GM23338 (cell line): ENCODE results near the gene AKR1B1. TPM values are rescaled to one million over a fixed set of nuclear protein-coding genes. Genes with fewer than 3 reads are reported as not detected.

Source experiments
- ATAC-seq: fragments of 200-7000 bp; cut with Tn5 transposase; 3 replicates; pipeline ENCODE4 v1.9.1; 2020
- DNase-seq: peaks from one replicate; pipeline ENCODE4 v3.0.0-alpha.2; 2015; ENCODE audit warnings: low spot score
- H2AFZ ChIP-seq: fragments of 200-600 bp; sonication (generic); 2 replicates; pipeline ENCODE4 v1.8.0; 2016; ENCODE audit warnings: antibody characterized with exemption, mild to moderate bottlenecking, moderate library complexity
- H3F3A ChIP-seq: fragments of 200-600 bp; sonication (generic); replicated peaks from 2 replicates; pipeline ENCODE4 v1.8.0; 2017; ENCODE audit warnings: antibody characterized with exemption, mixed run types, low read depth
- H3K27ac ChIP-seq: fragments of 200-600 bp; sonication (generic); 2 replicates; pipeline ENCODE4 v1.6.1; 2016; ENCODE audit warnings: low read depth
- H3K27me3 ChIP-seq: fragments of 200-600 bp; sonication (generic); 2 replicates; pipeline ENCODE4 v1.8.0; 2016; ENCODE audit warnings: mild to moderate bottlenecking, mixed run types, moderate library complexity; ENCODE audit not compliant: insufficient read depth
- H3K36me3 ChIP-seq: fragments of 200-600 bp; sonication (generic); 2 replicates; pipeline ENCODE4 v1.8.0; 2016; ENCODE audit warnings: mild to moderate bottlenecking; ENCODE audit not compliant: insufficient read depth
- H3K4me1 ChIP-seq: fragments of 200-600 bp; sonication (generic); 2 replicates; pipeline ENCODE4 v1.8.0; 2016; ENCODE audit warnings: mild to moderate bottlenecking, moderate library complexity; ENCODE audit not compliant: insufficient read depth
- H3K4me2 ChIP-seq: fragments of 200-600 bp; sonication (generic); 2 replicates; pipeline ENCODE4 v1.7.1; 2017; ENCODE audit warnings: mixed run types
- H3K4me3 ChIP-seq: fragments of 200-600 bp; sonication (generic); 2 replicates; pipeline ENCODE4 v1.6.1; 2016; ENCODE audit warnings: mixed run types
- H3K79me2 ChIP-seq: fragments of 200-600 bp; sonication (generic); replicated peaks from 2 replicates; pipeline ENCODE4 v1.8.0; 2017; ENCODE audit warnings: mild to moderate bottlenecking; ENCODE audit not compliant: insufficient read depth
- H3K9me2 ChIP-seq: fragments of 200-600 bp; sonication (generic); 2 replicates; pipeline ENCODE4 v1.8.0; 2017; ENCODE audit not compliant: insufficient read depth
- H4K20me1 ChIP-seq: fragments of 200-600 bp; sonication (generic); replicated peaks from 2 replicates; pipeline ENCODE4 v1.8.0; 2017; ENCODE audit warnings: mild to moderate bottlenecking; ENCODE audit not compliant: insufficient read depth
- H3K27ac Mint-ChIP-seq: 2 replicates; pipeline ENCODE4 v1.8.0; 2020; ENCODE audit warnings: inconsistent platforms, mild to moderate bottlenecking, moderate library complexity, mixed read lengths
- H3K27me3 Mint-ChIP-seq: 3 replicates; pipeline ENCODE4 v1.8.0; 2022; ENCODE audit warnings: low read depth, mild to moderate bottlenecking, moderate library complexity, mixed read lengths, inconsistent platforms; ENCODE audit not compliant: insufficient read depth, poor library complexity
- H3K36me3 Mint-ChIP-seq: 3 replicates; pipeline ENCODE4 v1.8.0; 2021; ENCODE audit warnings: low read depth, mild to moderate bottlenecking, inconsistent platforms, moderate library complexity, mixed read lengths
- H3K4me1 Mint-ChIP-seq: 3 replicates; pipeline ENCODE4 v1.8.0; 2020; ENCODE audit warnings: mild to moderate bottlenecking, inconsistent platforms, mixed read lengths
- H3K4me3 Mint-ChIP-seq: 3 replicates; pipeline ENCODE4 v1.8.0; 2021; ENCODE audit warnings: moderate library complexity, mild to moderate bottlenecking, inconsistent platforms, mixed read lengths
- H3K9me3 Mint-ChIP-seq: 3 replicates; pipeline ENCODE4 v1.8.0; 2020; ENCODE audit warnings: moderate library complexity, mild to moderate bottlenecking, inconsistent platforms, mixed read lengths
- ZNF114 ChIP-seq: fragments of 250-450 bp; sonication (Bioruptor Pico); IDR thresholded peaks from 2 replicates; pipeline ENCODE4 v1.5.0; 2020; ENCODE audit warnings: mild to moderate bottlenecking, moderate library complexity
- ZNF462 ChIP-seq: fragments of 250-450 bp; sonication (Bioruptor Pico); IDR thresholded peaks from 2 replicates; pipeline ENCODE4 v1.5.0; 2020; ENCODE audit warnings: mild to moderate bottlenecking, moderate library complexity
- polyA plus RNA-seq: library from polyadenylated mRNA; unstranded; fragments of >200 nt; fragmentation: Nextera tagmentation; extraction: Ambion mirVana; gene quantifications from 2 replicates; pipeline ENCODE4 v1.2.1, GENCODE V29; 2016
- total RNA-seq: library from RNA; depleted of rRNA; stranded (reverse); fragments of >200 nt; shearing (Covaris generic); gene quantifications from 2 replicates; pipeline ENCODE4 v1.2.3, GENCODE V29; 2014

The AKR1B1 gene
- total and polyA plus RNA-seq, 2 experiments from 2014 or later, result 132 to 154 TPM

- DNase-seq (no peak), ATAC-seq (no peak)
- Histone ChIP-seq H3K4me1 (no peaks in the 10 kb centered on the region), H3K4me3 (no peak overlapping the region), H4K20me1 (no peaks in the 10 kb centered on the region), H3K36me3 (no peaks in the 10 kb centered on the region; the same call in 1 of the 2 replicates), H3K79me2 (no peaks in the 10 kb centered on the region), H3K27ac (no peak overlapping the region), H3K4me2 (no peak overlapping the region), H3K27me3 (no peaks in the 10 kb centered on the region), H3F3A (no peaks in the 10 kb centered on the region), H2AFZ (no peak overlapping the region), H3K9me2 (peaks cover 10% of the 10 kb centered on the region; the same call in 1 of the 2 replicates)
- no peaks in the 10 kb centered on the region for H3K27me3 Mint-ChIP-seq
- no peak overlapping the region for H3K4me3 Mint-ChIP-seq
- H3K27ac Mint-ChIP-seq, result no peak overlapping the region
- peaks cover 11% of the 10 kb centered on the region; the same call in 2 of the 3 replicates for H3K4me1 Mint-ChIP-seq
- H3K9me3 Mint-ChIP-seq, result no peaks in the 10 kb centered on the region
- no peaks in the 10 kb centered on the region for H3K36me3 Mint-ChIP-seq
- TF ChIP-seq ZNF114 (CRISPR knock-in tag), result no peak
Measured at GRCh38 chr7:134405299-134405698, 53.6 kb downstream of the AKR1B1 start.

- Histone ChIP-seq H3K4me3 (no peak overlapping the region), H4K20me1 (no peaks in the 10 kb centered on the region), H3K4me1 (no peaks in the 10 kb centered on the region), H3K79me2 (no peaks in the 10 kb centered on the region), H3K36me3 (no peaks in the 10 kb centered on the region; the same call in 1 of the 2 replicates), H3K27me3 (no peaks in the 10 kb centered on the region), H2AFZ (no peak overlapping the region), H3K27ac (no peak overlapping the region), H3K4me2 (no peak overlapping the region), H3K9me2 (peaks cover 10% of the 10 kb centered on the region; the same call in 1 of the 2 replicates), H3F3A (no peaks in the 10 kb centered on the region)
- Mint-ChIP-seq H3K9me3 (no peaks in the 10 kb centered on the region), H3K36me3 (no peaks in the 10 kb centered on the region), H3K27ac (no peak overlapping the region), H3K4me3 (no peak overlapping the region), H3K27me3 (no peaks in the 10 kb centered on the region), H3K4me1 (peaks cover 11% of the 10 kb centered on the region; the same call in 2 of the 3 replicates)
- no peak for TF ChIP-seq ZNF462
- ATAC-seq (no peak), DNase-seq (no peak)
Measured at GRCh38 chr7:134403062-134403461, 55.8 kb downstream of the AKR1B1 start.
